Kidney tubule cell (primary cell): Measurements from ENCODE around the gene ODAD2.
"Not testable (repeated sequence)": the region's sequence is repeated elsewhere in the genome, so short reads cannot be mapped to it uniquely, and the experiment has no call there.

Source experiments
- DNase-seq: peaks from one replicate; pipeline ENCODE4 v3.0.0-alpha.2; 2018; ENCODE audit warnings: low spot score

Gene ODAD2

DNA sequence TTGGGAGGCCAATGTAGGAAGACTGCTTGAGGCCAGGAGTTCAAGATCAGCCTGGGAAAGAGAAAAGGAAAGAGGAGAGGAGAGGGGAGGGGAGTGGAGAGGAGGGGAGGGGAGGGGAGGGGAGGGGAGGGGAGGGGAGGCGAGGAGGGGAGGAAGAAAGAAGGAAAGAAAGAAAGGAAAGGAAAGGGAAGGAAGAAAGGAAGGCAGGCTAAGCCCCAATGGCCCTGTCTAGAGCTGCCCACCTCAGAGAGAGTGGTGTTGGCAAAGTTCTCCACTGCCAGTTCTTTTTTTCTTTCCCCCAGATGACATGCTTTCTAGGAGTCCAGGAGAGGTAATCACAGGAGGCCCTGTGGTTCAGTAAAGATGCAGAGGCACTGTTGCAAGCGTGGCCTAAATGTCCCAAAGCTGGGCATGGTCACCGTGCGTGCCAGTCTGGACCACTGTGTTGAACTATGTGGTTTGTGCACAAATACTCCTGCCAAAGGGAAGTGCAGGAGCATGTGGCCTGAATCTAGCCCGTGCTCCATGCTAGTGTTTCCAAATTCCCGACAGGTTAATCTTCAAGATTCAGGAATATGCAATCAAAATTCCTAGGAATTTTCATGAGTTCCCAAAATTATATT is 39.7 kb downstream of the ODAD2 start:
- DNase-seq = no peak

DNA sequence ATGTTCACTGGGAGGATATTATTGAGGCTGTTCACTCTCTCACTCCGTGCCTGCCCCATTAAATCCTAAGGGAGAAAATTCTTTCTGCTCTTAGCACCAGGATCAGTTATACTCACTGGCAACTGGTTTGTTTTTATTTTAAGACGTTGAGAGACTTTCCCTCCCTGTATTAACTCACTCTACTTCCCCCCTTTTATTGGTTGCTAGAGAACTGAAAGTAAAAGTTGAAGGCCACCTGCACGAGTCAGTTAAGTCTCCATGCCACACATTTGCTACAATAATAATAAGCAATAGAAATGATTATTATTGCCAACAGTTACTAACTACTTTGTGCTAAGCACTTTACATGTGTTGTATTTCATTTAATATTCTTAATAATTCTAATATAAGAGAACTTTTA is 40.5 kb downstream of the ODAD2 start:
- not testable (repeated sequence) for DNase-seq

GRCh38 chr10:27950242-27950564 is 48.7 kb downstream of the ODAD2 start:
- no peak for DNase-seq

DNA sequence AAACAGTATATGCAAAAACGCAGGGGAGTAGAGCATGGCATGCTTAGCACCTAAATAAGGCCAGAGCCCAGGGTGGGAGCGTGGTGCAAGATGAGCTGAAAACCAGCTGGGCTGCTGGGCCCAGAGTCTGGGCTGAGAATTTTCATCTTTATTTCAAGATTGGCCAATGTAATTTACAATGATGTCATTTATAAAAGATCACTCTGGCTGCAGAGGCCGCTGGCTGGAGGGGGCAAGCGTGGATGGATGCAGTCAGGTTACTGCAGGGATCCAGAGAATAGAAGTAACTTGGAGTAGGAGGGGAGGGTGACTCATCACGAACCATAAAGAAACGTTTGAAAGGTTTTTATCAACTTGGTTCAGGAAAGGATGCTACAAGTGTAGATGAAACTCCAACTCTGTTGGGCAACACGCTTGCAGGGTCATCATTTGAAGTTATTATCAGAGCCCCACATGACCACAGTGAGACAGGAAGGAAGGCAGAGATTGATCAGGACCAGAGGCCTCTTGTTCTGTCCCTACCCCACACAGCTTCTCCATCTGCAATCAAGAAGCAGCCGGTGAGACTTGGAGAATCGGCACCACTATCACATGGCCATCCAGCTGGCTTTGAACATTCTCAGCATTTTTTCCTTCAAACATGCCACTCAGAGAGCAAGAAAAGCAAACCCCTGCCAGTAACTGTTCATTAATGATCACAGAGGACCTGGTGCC is 49.2 kb downstream of the ODAD2 start:
- no peak for DNase-seq

DNA sequence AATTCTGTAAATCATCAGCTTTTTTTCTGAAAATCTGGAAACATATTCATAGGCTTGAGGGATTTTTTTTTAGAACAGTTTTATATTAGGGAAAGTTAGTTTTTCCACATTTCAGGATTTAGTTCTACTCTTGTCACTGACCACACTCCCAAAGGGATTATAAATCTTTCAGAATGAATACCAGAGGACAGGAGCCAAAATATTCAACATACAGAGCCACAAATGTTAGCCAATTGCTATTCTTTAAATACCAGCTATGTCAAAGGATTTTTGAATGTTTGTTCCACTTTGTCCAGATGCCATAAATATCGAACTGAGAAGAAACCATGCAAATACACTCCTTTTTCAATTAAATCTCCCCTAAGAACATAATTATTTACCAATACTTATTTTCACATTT is 50.7 kb downstream of the ODAD2 start:
- DNase-seq = no peak

DNA sequence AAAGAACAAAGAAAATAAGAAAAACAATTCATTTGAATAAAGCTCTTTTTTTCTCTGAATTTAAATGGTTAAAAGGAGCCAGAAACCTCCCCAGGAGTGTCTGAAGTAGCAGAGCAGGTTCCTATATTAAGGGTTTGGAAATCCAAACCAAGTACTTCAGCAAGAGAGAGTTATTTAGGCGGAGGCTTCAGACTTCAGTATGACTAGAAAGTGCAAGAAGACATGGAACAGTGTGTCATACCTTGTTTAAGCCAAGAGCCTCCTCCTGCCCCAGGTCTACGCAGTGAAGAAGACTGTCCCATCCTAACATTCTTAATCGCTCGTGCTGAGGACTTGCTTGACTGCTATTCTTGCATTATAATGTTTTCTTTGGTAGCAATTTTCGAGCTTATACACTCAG is 51.3 kb downstream of the ODAD2 start:
- no peak for DNase-seq

DNA sequence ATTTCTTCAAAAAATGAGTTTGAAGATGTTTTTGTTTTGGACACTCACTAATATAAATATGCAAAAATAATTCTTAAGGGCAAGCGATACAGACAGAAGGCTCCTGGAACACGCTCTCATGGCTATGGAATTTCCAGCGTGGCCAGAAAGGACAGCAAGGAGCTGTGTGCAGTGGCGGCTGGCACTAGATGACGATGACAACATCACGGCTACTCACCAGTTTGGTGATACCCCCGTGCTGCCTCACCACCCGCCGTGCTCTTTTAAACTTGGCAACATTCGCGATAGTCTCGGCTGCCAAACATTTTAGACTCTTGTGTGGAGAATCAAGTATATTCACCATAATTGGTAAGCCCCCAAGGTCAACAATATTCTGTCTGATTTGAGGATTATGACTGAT is 54.9 kb downstream of the ODAD2 start:
- no peak for DNase-seq

DNA sequence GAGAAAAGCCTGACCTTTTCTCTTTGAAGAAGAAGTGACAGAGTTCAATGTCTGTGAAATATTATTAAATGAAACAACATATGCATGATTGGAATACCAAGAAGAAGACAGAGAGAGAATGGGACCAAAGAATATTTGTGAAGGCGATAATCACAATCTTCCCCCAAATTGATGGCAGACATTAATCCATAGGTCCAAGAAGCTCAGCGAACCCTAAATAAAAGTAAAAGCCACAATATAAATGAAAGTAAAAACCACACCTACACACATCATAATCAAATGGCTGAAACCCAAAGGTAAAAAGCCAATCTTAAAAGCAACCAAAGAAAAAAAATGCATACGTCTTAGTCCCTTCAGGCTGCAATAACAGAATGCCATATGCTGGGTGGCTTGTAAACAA is 84.0 kb downstream of the ODAD2 start:
- no peak for DNase-seq

DNA sequence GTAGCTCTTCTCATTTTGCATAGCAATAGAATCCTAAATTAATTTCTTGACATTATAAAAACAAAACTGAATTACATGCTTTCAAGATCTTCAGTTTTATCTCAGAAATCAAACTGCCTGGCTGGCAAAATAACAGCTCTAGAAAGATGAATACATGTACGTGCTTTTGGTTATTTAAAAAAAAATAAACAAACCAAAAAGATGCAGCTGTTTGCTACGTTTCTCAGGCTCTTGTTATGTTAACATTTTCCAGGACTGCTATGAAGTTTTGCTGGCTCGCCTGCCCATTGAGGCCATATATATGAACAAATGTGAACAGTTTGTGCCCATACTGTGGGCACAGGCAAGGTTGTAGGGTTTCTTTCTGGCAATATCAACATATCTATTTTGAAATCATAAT is 86.6 kb downstream of the ODAD2 start:
- DNase-seq = no peak

GRCh38 chr10:27911539-27911938 is 87.3 kb downstream of the ODAD2 start:
- DNase-seq = no peak

DNA sequence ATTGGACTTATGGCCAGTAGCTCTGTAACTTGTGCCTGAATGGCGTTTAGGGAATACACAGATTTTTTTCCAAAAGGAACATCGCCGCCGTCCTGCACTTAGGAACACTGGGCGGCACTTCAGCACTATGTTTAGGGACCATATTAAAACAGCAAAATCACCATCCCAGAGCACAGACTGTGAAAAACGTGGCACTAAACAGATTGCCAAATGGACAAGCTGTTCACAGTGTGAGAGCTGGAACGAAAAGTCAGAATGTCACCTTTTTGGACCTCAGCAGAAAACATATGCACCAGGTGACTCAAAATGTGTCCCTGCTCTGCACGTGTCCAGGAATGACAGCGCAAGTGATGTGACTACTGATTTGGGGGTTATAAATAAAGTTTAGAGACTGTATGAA is 87.9 kb downstream of the ODAD2 start:
- no peak for DNase-seq

- DNase-seq = no peak
Measured at GRCh38 chr10:27908231-27908630, 90.6 kb downstream of the ODAD2 start.

DNA sequence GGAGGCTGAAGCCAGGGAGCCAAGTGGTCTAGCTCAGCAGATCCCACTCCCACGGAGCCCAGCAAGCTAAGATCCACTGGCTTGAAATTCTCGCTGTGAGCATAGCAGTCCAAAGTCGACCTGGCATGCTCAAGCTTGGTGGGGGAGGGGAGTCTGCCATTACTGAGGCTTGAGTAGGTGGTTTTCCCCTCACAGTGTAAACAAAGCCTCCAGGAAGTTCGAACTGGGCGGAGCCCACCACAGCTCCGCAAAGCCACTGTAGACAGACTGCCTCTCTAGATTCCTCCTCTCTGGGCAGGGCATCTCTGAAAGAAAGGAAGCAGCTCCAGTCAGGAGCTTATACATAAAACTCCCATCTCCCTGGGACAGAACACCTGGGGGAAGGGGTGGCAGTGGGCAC is 99.4 kb downstream of the ODAD2 start:
- DNase-seq = peak; percentile 33

DNA sequence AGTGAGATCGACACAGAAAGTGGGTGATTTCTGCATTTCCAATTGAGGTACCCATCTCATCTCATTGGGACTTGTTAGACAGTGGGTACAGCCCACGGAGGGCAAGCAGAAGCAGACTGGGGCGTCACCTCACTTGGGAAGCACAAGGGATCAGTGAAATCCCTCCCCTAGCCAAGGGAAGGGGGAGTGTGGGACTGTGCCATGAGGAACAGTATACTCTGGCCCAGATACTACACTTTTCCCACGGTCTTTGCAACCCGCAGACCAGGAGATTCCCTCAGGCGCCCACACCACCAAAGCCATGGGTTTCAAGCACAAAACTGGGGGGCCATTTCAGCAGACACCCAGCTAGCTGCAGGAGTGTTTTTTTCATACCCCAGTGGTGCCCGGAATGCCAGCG is 99.8 kb downstream of the ODAD2 start:
- no peak for DNase-seq

GRCh38 chr10:27893358-27893954 is 105.4 kb downstream of the ODAD2 start:
- peak; percentile 69 for DNase-seq

DNA sequence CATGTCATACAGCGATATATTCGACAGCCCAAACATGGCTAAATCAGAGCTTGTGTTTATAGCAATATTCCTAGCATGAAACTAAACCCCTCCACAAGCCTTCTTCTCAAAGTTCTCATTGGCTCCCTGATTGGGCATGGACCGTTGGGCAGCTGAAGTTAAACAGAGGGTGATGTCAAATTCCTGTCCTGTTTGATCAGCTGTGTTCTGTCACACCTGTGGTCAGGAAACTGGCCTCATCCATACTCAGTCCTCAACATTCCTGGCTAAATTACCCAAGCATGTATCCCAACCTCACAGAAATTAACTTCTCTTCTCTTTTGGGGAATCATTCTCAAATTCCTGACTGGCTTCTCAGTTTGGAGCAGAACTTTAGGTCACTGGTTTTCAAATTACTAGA is 107.9 kb downstream of the ODAD2 start:
- peak; percentile 93 for DNase-seq

- DNase-seq = peak; percentile 49
Measured at GRCh38 chr10:27889518-27889917, 109.4 kb downstream of the ODAD2 start.

DNA sequence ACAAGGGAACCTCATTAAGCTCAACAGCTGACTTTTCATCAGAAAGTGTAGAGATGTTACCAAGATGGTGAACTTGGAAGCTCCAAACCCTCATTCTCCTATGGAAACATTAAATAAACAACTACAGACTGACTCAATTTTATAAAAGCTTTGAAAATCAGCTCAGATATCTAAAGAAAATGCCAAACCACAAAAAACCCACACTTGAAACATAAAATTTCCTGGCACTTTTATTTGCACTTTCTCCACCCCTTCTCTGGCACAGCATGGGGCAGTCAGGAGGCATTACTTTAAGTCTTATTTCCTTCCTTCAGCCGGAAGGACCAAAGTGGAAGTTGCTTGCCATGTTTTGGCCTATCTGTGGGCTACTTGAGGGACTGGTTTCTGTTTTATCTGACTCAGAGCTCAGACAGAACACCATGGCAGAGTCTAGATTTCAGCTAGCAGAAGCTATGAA is 114.7 kb downstream of the ODAD2 start:
- no peak for DNase-seq

DNA sequence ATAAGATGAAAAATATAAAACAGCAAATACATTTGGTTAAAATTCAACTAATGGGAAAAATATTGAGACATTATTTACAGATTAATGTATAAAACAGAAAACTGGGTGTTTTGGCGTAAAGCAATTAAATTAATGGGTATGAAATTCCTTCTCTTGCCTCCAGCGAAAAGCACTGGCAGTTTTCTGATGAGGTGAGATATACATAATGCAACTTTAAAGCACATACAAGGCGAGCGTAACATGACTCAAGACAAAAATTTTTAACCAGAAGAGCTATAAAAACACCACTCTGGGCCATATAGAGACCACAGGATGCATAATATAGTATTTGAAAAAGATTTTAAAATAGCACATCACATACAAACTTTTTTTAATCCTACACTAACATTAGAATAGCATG is 120.6 kb downstream of the ODAD2 start:
- DNase-seq = no peak

GRCh38 chr10:27865221-27865635 is 133.7 kb downstream of the ODAD2 start:
- peak; percentile 77 for DNase-seq

GRCh38 chr10:27861781-27862180 is 137.1 kb downstream of the ODAD2 start:
- DNase-seq = no peak

DNA sequence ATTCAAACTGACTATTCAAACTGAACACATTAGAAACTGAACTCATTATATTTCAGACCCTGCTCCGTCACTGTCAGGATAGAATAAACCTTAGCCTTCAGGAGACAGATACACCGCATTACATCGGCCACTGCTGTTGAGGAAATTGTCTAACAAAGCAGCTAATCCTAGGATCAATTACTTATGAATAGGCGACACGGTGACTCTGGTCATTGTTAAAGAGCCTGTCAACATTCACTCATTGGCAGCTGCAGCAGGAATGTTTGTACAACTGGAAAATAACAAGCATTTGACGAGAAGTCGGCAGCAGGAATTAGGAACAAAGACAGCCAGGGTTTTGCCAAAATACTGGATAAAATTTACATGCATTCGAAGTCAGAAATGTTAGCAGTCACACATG is 141.3 kb downstream of the ODAD2 start:
- no peak for DNase-seq

- DNase-seq = no peak
Measured at GRCh38 chr10:27844223-27844622, 154.7 kb downstream of the ODAD2 start.

DNA sequence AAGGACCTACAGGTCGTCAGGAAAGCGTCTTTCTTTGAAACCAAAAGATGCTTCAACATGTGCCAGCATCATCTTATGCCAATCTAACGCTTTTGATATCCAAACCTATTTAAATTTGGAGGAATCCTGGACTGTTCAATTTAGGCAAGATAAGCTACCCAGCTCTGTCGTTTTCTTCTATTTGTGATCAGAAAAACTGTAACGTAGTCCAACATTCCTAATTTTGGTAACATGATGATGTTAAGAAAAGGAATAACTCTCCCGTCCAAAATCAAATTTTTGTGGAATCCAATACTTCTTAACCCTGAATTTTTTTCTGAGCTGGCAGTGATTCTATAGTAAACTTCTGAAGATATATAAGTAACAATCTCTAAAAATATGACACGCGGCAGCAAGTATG is 160.0 kb downstream of the ODAD2 start:
- DNase-seq = no peak
